ENCODE data around the gene MEGF8.

DNA sequence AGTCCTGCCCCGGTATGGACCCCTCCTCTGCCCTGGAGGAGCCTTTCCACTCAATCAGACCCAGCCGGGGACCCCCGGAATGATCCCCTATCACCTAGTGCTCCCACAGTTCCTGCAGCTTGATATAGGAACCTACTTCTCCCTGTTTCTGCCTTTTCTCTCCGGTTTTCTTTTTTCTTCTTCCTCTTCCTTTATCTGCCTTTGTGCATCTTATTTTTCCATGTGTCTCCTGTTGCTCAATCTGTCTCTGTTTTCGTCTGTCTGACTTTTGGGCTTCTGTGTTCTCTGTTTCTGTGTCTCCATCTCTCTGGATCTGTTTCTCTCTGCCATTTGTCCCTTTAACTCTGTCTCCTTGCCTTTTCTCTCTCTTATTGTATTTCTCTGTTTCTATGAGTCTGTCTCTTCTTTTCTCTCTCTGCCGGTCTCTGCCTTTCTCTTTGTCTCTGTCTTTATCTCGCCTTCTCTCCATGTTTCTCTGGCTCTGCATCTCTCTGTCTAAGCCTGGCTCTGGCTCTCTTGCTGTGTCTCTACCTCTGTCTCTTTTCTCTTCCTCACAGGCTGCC lies 10.0 kb downstream of the MEGF8 start:
- TF ChIP-seq EZH2 (IDR thresholded peaks at IDR 0.05; ENCODE audit: low read length, unreplicated experiment) (no peak), CTCF (conservative IDR thresholded peaks at IDR 0.05; ENCODE audit: low read depth, low read length) (no peak)
